NCI-H1930 (cell line): ENCODE measurements around the gene ALPP.
"Not testable (repeated sequence)": the region's sequence is repeated elsewhere in the genome, so short reads cannot be mapped to it uniquely, and the experiment has no call there.

Experiments used
- DNase-seq, 2 experiments: peaks; one replicate each; lab custom pipeline; 2025; lab: John Stamatoyannopoulos, UW

The ALPP gene

DNA sequence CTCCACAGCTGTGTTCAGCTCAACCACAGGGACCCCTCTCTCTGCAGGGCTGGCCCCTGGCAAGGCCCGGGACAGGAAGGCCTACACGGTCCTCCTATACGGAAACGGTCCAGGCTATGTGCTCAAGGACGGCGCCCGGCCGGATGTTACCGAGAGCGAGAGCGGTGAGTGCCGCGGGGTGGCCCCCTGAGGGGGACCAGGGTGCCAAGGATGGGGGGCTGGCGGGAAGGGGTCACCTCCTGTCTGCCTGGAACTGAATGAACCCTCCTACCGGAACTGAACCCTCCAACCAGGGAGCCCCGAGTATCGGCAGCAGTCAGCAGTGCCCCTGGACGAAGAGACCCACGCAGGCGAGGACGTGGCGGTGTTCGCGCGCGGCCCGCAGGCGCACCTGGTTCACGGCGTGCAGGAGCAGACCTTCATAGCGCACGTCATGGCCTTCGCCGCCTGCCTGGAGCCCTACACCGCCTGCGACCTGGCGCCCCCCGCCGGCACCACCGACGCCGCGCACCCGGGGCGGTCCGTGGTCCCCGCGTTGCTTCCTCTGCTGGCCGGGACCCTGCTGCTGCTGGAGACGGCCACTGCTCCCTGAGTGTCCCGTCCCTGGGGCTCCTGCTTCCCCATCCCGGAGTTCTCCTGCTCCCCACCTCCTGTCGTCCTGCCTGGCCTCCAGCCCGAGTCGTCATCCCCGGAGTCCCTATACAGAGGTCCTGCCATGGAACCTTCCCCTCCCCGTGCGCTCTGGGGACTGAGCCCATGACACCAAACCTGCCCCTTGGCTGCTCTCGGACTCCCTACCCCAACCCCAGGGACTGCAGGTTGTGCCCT, 2.9 kb downstream of the ALPP start:
- not testable (repeated sequence) for DNase-seq

DNA sequence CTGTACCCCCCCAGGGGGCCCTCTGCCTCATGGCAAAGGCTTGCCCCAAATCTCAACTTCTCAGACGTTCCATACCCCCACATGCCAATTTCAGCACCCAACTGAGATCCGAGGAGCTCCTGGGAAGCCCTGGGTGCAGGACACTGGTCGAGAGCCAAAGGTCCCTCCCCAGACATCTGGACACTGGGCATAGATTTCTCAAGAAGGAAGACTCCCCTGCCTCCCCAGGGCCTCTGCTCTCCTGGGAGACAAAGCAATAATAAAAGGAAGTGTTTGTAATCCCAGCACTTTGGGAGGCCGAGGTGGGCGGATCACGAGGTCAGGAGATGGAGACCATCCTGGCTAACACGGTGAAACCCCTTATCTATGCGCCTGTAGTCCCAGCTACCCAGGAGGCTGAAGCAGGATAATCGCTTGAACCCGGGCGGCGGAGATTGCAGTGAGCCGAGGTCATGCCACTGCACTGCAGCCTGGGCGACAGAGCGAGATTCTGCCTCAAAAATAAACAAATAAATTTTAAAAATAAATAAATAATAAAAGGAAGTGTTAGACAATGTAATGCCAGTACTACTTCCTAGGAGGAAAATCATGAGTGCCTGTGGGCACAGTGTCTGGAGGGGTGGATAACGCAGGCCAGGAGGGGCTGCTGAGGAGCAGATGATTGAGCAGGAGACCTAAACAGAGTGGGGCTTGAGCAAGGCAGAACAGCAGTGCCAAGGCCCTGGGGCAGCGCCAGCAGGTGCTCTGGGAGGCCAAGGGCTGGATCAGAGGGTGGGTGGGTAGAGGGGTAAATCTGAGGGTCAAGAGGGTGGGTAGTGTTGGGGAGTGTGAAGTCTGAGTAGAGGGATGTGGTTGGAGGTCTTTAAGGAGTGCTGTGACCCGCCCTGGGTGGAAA, 4.0 kb downstream of the ALPP start:
- DNase-seq, result no peak

DNA sequence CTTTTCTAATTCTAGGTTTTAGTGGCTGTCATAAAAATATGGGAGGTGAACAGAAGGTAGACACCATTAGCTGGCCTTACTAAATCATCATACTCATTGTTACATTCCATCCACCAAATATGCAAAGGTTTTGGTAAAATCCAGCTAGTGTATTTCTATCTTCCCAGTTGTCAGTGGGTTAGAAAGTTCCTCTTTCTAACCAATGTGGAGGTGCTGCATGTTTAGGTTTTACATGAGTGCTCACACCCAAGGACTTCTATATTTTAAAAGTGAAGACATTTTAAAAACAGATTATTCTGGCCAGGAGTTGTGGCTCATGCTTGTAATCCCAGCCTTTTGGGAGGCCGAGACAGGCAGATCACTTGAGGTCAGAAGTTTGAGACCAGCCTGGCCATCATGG, 5.9 kb downstream of the ALPP start:
- no peak for DNase-seq

DNA sequence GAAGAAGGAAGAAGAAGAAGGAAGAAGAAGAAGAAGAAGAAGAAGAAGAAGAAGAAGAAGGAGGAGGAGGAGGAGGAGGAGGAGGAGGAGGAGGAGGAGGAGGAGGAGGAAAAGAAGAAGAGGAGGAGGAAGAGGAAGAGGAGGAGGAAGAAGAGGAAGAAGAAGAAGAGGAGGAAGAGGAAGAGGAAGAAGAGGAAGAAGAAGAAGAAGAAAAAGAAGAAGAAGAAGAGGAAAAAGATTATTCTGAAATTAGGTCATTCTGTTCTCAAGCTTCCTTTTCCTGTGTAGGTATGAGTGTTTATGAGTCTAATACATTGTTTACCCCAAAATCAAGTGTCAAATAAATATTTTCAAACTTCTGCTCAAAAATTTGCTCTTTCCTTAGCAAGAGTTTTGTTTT, 6.5 kb downstream of the ALPP start:
- not testable (repeated sequence) for DNase-seq

DNA sequence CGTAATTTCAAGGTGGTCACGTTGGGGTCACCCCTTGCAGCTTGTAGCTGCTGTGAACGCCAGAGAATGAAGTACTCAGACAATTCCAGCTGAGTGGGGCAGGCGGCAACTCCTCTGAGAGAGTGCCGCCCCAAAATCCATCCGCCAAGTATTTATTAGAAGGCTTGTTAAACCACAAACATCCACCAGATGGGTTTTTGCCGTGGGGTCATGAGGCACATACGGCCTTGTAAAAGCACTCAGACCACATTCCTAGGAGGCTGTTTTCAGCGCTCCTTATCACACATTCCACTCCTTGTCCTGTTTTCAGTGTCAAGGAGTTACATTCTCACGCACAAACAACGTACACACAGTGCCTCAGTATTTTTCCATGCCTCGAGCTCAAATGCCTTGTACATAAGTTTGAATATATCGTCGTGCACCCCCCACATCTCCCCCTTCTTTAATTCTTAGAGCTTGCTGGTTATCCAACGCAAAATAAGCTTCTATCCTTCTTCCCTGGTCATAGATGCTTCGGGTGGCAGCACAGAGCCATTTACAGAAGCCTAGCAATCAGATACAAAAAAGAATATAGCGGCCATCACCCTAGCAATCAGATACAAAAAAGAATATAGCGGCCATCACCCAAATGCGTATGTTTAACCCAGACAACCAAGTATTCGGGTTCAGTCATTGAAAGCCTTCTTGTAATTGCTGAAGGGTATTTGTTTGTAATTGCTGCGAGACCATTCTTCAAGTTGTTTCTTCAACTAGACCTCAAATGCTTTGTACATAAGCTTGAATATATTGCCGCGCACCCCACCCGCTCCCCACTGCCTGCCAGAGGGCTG, 7.3 kb downstream of the ALPP start:
- no peak for DNase-seq

DNA sequence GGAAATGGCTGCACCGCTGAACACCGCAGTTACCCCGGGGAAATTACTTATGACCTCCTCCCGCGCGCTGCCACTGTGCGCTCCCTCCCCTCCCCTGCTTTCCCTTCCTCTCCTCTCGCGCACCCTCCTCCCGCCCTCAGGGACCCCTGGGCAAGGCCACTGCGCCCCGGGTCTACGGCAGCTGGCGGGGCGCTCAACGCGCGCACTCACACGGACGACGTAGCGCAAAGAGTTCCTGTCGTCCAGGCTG, 7.9 kb downstream of the ALPP start:
- DNase-seq, result no peak

DNA sequence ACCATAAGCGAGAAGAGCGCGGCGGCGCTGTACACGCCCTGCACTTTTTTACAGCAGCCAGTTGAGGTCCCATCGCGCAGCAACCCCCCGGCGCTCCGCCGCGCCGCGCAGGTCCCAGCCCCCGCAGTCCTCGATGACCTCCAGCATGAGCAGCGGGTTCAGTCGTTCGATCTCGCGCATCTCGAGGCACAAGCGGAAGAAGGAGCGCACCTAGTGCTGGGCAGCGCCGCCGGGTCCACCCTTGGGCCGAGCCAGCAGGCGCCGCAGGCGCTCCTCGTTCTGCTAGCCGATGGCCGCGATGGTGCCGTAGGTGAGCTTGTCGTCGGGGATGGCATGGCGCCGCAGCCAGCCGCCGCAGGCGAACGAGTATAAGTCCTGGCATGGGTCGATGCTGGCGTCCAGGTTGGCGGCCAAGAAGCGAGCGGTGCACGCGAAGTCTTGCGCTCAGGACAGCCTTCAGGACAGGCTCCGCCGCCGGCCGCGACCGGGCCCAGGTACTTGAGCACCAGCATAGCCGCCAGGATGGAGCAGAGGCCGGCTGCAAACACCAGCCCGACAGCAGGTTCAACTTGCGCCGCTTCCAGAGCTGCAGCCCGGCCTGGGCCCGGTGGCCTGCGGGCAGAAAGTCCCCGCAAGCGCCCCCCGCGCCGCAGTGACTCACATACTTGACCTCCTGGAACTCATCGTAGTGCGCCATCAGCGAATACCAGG, 8.3 kb downstream of the ALPP start:
- no peak for DNase-seq

DNA sequence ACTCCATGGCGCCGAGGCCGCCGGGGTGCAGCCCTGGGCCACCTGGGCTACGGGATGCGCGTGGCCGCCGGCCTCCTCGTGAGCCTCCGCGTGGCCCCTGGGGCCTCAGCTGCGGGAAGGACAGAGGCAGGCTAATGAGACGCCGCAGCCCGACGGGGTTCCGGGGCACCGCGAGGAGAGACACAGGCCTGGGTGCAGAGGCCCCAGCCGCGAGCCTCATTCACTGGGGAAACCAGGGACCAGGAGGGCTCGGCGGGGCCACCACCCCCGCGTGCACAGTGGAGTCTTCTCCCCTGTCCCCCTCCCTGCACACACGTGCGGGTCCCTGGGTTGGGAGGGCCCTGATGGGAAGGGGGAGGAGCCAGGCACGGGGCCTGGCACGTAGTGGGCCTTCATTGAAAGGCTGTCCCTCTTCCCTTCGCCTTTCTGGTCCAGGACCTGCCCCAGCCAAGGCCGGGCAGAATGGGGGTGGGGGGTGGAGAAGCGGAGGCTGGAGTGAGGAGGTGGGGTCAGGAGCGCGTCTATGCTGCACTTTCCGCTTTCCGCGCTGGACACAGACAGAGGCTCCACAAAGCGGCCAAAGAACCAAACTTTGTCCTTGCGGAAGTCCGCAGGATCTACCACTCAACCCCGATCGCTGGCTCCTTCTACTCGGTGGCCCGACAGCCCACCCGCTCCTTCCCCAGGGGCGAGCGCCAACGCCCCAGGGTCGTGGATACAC, 9.1 kb downstream of the ALPP start:
- DNase-seq, result no peak

DNA sequence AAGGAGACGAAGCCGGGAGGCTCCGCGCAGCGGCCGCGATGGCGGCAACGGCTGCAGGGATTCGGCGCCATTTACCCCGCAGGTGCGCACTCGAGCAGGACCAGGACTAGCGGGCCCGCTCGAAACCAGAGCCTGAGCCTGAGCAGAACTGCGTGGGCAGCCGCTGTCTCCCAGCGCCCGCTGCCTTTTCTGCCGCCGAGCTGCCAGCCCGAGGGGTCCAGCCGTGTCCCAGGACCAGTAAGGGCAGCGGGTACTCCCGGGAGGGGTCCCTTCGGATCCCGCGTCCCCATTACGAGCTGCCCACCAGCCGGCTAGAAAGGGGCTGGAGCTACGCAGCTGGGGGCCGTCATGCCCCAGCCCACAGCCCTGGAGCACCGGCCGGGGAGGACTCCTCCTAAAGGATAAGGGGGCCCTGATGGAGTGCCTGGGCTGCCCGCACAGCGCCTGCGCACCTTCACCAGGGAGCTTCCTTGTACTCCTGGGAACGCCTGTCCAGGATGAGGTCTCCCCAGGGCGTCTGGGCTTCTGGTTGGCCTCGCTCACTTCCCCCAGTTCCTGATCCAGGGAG, 9.9 kb downstream of the ALPP start:
- no peak for DNase-seq

DNA sequence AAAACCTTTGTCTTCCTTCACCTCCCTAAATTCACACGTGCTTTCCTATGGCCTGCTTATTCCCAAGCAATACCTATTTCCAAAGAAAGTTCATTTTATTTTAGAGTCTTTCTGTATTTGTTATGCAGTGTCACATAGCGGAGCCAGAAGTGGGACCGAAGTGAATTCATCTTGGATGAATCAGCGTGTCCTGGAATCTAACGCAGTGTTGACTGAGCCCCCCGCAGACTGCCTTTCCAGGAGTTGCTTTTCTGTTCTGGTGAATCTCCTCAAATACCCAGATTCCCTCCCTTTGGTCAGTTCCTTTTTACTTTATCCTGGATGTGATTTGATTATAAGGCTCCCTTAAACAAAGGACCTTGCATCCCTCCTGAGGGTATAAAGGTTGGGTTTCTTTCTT, 10.8 kb downstream of the ALPP start:
- no peak for DNase-seq

DNA sequence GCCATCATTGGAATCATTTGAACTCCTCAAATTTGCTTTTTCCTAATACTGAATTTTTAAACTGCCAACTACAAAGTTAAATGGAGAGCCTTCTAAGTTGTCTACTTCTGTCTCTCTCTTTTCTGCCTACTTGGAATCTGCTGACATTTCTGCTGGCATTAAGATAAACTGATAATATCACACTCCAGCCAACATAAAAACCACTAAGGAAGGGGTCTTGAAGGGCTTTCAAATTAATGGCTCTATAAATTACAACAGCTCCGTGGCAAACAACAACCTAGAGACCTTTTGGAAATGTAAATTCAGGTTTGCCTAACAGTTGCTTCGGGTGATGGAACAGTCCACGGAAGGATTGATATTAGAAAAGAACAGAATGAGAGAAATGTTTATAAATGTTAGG, 12.1 kb downstream of the ALPP start:
- no peak for DNase-seq

DNA sequence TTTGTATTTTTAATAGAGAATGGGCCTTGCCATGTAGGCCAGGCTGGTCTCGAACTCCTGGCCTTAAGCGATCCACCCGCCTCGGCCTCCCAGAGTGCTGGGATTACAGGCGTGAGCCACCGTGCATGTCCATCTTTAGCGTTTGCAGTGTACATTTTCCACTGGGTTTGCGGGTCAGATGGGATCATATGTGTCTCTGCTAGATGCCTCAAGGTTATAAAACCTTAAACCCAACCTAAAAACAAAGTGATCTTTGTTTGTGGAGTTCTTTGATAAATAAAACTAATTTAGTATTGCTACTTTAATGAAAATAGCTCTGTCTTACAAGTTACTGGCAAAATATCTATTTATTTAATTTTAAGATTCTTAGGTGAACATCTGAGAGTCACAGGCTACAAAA, 15.0 kb downstream of the ALPP start:
- no peak for DNase-seq

DNA sequence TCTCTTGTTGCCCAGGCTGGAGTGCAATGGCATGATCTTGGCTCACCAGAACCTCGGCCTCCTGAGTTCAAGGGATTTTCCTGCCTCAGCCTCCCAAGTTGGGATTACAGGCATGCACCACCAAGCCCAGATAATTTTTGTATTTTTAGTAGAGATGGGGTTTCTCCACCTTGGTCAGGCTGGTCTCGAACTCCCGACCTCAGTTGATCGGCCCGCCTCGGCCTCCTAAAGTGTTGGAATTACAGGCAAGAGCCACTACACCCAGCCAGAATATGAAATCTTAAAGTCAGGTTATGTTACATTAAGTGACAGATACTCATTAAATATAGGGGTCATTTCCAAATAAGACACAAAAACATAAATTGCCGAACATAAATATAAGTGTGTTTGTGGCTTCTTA, 15.9 kb downstream of the ALPP start:
- not testable (repeated sequence) for DNase-seq

DNA sequence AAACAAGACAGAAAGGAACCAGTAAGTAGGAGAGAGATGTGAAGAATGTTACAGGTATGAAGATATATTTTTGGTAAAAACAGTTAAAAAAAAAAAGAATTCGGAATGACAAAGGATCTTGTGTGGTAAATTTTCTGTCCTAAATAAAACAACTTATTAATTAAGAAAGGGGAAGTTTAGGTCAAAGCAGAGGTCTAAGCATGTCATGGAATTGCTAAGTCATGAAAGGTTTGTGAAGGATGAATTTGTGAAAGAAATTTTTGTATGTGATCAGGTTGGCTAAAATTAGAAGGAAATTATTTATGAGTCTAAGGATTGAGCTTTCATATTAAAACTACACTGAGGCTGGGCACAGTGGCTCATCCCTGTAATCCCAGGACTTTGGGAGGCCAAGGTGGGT, 17.0 kb downstream of the ALPP start:
- no peak for DNase-seq

DNA sequence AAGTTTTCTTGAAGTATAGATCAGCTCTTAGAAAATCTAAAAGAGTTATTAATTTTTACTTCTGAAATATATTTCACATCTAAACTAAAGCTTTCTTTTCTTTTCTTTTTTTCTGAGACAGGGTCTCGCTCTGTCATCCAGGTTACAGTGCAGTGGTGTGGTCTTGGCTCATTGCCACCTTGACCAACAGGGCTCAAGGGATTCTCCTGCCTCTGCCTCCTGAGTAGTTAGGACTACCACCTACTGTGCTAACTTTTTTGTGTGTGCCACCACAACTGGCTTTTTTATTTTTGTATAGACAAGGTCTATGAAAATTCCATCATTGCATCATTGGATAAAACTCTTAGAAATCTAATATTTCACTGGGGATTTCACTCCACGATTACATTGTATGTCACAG, 18.1 kb downstream of the ALPP start:
- DNase-seq, result no peak

DNA sequence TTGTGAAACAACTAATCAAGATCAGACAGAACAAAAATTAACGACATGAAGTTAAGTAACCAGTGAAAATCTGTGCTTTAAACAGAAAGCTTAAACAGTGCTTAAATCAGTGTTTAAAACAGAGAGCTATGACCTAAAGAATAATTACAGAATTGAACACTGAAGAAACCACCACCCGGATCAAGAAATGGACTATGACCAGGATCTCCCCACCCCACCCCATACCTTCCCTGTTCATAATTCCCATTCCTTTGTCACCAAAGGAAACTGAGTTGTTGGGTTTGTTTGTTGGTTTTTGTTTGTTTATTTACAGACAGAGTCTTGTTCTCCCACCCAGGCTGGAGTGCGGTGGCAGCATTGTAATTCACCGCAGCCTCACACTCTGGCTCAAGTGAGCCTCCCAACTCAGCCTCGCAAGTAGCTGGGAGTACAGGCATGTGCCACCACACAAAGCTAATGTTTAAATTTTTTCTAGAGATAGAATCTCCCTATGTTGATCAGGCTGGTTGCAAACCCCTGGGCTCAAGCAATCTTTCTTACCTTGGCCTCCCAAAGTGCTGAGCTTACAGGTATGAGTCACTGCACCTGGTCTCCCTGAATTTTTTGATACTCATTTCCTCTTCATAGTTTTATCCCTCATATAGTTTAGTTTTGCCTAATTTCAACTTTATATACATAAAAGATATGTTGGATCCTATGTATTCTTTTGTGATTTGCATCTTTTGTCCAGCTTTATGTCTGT, 19.9 kb downstream of the ALPP start:
- no peak for DNase-seq

DNA sequence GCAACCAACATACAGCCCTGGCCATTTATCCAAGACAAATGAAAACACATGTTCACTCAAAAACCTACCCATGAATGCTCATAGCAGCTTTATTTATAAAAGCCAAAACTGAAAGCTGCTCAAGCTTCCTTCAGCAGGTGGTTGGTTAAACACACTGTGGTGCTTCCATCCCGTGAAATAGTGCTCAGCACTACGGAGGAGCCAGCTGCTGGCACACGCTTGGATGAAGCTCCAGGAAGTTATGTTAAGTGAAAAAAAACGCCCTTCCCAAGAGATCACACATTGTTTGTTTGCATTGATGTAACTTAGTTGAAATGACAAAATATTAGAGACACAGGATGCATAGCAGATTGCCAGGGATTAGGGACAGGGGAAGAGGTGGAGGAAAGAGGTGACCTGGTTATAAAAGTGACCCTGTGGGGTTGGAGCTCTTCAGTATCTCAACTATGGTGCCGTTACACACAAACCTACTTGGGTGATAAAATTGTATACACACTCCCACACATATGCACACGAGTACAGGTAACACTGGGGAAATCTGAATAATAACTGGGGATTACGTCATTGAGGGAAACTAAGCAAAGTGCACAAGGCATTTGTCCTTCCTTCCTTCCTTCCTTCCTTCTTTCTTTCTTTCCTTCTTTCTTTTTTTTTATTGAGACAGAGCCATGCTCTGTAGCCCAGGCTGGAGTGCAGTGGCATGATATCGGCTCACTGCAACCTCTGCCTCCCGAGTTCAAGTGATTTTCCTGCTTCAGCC, 21.9 kb downstream of the ALPP start:
- DNase-seq, result no peak

DNA sequence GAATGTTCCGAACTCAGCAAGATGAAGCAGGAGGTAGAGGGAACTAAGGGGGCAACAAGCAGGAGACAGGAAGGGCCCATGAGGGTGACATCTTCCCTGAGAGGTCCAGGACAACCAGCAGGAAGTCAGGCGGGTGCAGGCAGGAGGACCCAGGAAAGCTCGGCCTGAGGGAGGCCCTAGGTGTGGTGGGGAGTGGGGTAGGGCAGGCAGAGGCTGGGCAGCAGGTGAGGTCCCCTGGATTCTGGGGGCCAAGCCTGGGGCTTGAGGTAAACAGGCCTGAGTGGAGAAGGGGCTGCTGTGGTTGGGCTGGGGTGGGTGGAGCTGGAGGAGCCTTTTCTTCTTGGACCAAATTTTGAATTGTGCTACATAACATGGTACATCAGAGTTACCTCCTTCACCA, 24.0 kb downstream of the ALPP start:
- no peak for DNase-seq

DNA sequence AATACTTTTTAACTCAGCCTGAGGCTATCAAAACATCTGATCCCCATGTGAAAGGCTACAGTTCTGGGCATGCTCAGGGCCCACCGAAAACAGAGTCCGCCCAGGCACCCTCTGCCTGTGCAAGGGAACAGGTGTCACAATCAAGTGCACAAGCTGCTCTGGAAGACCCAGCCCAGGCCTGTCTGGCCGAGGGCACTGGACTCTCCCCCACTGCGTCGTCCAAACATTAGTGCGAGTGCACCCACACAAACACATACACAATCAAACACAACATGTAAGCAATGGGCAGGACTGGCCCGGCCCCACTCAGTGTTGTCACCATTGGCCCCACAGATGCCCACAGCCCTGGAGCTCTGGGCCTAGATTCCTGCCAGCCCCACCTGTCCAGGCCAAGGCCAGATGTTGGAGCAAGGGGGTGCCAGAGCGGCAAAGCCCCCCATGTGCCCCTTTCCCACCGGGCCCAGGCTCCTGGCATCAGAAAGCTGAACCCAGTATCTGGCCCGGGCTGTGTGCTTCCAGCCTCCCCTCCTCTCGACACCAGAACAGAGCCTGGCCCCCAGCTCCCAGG, 27.5 kb downstream of the ALPP start:
- no peak for DNase-seq
